NCI-H748 (cell line): ENCODE data around the gene MATN1.
"Not testable (repeated sequence)": the region's sequence is repeated elsewhere in the genome, so short reads cannot be mapped to it uniquely, and the experiment has no call there.

ENCODE experiments used
- DNase-seq: peaks from one replicate; lab custom pipeline; 2025; ENCODE audit not compliant: unreplicated experiment; lab: John Stamatoyannopoulos, UW

The MATN1 gene

DNA sequence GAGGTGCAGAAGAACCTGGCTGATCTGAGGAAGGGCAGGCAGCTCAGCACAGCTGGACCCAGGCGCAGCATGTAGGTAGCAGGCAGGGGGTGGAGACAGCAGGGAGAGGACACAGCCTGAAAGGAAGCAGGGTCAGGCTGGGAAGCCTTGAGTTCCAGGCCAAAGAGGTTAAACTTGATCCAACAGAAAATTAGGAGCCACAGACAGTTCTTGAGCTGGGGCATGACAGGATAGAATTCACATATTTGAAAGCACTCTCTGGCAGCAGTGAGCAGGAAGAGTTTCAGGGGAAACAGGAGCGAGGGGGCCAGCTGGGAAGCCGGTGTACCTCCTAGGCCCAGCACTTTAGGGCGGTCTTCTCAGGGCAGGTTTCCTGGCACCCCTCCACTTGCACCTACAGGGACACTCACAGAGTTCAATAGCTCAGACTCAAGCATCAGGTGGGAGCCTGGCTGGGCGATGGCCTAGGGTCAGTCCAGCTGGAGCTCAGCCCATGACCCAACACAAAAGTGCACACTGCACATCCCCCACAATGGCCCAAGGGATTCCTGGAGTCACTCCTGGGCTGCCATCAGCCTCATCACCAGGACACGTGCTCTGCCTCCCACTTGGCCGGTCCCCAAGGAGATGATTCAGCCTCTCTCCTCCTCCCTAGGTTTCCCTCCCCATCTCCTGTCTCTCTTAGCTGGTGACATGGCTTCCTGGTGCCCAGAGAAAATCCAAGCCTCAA, 22.7 kb downstream of the MATN1 start:
- no peak for DNase-seq

DNA sequence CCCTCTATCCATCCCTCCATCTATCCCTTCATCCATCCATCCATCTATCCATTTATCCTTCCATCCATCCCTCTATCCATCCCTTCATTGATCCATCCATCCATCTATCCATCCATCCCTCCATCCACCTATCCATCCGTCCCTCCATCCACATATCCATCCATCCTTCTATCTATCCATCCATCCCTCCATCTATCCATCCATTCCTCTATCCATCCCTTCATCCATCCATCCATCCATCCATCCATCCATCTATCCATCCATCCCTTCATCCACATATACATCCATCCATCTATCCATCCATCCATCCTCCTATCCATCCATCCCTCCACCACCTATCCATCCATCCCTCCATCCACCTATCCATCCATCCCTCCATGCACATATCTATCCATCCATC, 23.6 kb downstream of the MATN1 start:
- DNase-seq = no peak

DNA sequence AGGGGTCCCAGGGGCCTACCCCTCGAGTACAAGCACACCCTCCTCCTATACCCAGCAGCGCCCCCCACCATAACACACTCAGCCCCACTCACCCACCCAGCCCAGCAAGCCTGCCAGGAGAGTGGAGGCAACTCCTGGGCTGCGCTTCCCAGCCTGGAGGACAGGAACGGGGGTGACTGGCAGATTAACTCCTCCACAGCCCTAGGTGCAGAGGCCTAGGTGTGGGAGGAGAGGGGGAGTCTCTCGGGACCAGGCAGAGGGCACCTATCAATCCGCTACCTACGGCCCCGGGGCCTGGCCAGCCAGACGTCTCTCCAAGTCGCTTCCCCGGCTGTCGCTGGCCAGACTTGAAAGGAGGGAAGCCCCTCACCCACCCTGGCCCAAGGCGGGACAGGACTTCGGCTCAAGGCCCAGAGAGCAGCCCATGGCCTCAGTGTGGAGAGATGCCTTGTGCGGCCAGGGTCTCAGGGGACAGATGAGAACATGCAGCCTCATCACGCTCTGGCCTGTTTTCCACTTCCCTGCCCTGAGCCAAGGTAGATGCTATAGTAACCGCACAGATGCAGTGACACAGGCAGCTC, 24.9 kb downstream of the MATN1 start:
- DNase-seq = no peak

DNA sequence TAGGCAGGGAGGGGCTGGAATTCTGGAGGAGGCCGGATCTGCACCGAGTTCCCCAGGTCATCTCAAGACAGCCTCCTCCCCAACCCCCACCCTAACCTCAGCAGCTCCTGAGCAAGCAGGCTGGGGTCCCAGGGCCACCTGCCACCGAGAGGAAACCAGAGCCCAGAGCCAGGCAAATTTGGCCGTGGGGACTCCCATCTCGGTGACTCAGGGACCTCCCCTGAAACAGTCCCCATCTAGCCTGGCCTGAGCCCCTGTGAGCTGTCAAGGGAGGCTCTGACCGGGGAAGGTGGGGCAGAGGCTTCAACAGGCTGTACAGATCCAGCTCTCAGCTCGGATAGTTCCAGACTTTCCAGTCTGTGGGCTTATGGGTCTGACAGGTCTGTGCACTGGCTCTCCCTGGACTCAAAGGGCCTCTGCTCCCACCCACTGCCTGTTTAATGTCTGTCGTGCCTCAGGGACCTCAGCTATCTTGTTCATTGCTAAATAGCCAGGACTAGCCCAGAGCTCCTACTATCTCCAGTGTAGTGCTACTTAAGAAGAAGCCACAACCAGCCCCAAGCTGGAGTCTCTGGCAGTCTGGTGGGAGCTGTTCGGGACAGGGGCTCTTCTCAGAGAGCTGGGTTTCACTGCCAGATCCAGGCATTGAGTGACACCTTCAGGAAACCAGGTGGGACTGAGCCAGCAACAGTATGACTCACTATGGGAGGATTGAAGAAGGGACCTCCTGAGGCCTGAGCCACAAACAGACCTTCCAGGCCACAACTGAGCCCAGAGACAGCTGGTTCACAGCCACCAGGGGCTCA, 25.6 kb downstream of the MATN1 start:
- no peak for DNase-seq

DNA sequence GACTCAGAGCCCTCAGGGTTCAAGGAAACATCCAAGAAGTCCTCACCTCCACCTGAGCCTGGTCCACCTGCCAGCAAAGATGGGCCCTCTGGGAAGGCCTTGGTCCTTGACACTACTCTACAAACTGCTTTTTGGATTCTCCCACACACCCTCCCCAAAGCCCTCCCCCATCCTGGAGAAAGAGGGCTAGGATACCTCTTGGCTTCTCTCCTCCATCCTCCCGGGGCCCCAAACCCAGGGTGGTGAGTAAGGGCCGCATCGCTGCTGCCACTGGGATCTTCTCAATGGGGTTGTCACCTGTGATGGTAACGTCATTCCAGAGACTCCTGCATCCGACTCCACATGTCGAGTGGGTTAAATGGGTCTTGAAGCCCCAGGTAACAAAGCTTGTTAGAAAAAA, 26.6 kb downstream of the MATN1 start:
- DNase-seq = no peak

DNA sequence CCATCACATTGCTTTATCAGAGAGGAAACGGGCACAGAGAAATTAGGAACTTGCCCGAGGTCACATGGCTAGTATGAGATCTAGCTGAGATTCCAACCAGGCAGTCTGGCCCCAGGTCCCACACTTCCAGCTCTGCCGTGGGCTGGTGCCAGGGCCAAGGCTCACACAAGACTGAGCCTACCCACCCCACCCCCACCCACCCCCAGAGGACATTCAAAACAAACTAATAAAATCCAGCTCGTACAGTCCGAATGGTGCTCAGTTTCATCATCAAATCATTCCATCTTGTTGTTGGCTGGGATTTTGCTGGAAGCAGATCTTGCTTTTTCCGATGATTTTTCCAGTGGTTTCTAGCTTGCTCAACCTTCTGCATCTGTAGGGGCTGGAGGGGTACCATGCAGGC, 27.9 kb downstream of the MATN1 start:
- no peak for DNase-seq

DNA sequence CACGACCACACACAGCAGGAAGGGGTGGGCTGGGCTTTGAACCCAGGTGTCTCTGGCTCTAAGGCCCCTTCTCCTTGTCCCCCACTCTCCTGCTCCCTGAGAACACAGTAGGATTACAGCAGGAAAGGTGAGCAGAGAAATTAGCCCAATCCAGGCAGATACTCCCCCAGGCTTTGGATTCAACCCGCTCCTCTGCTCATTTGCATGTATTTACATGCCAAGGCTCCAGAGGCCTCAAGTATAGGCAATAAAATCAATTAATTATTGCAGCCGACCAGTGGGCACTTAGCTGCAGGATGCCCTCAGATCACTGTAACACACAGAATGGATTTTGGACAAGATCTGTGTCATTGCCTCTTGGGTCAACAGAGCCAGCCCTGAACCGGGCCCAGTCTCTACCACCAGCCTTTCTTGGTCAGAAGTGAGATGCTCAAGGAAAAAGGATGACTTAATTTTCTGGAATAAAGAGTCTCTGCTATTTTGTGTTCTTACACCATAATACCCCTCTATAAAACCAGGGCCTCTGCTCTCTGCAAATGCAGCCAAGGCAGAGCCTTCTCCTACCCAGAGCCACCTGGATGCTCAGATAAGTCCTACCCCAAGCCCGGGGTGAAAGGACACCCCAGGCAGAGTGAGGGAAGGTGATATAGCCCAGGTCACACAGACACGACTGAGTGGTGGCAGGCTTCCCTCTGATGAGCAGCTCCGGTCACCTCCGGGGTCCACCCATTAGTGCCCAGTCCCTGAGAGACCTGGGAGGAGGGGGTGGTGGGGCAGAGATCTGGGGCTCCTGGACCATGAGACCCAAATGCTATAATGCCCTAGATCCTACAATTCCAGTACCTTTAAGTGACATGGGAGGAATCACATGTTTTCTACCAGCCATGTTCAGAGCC, 28.9 kb downstream of the MATN1 start:
- no peak for DNase-seq

DNA sequence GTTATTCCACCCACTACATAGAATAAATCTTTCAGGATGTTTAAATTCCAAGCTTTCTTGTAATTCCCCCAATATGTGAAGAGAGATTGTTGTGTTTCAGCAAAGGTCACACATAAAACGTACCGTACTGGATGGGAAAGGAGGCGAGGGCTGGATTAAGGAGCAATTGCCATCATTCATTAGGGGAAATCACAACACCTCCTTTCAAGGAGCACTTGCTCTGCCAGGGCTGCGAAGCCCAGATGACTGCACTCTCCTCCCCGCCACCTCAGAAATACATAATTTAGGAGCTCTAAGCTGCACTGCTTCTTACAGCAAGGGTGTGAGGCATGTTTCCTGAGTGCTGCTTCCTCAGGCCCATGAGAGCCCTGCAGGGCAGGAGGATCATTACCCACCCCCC, 29.6 kb downstream of the MATN1 start:
- DNase-seq = no peak

DNA sequence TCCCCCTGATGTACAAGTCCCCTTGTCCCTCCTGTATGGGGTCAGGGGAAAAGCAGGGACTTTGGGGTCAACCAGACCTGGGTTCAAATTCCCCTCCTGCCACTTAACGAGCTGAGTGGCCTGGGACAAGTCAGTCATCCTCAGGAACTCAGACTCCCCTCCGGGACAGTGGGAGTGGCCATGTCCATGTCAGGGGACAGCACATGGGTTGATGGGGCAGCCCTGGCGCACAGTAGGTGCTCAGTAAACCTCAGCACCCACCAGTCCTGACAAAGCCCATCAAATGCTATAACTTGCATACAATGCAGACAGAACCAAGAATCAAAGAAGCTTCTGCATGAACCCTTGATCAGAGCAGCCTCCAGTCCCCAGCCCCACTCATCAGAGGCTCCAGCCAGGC, 30.0 kb downstream of the MATN1 start:
- DNase-seq = no peak

DNA sequence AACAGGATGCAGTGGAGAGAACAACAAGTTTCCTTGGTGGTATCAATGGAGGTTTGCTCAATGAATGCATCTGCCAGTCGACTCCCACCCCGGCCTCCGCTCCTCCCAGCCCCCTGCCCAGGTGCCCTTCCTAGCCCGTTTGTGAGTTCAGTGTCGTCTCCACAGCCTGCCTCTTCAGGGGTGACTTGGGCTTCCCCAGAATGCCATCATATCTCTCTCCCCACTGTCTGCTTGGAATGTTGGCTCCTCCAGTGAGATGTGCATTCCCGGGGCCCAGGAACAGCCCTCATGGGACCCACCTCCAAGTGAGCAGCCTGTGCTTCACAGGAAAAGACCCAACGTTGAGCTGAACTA, 30.5 kb downstream of the MATN1 start:
- no peak for DNase-seq

DNA sequence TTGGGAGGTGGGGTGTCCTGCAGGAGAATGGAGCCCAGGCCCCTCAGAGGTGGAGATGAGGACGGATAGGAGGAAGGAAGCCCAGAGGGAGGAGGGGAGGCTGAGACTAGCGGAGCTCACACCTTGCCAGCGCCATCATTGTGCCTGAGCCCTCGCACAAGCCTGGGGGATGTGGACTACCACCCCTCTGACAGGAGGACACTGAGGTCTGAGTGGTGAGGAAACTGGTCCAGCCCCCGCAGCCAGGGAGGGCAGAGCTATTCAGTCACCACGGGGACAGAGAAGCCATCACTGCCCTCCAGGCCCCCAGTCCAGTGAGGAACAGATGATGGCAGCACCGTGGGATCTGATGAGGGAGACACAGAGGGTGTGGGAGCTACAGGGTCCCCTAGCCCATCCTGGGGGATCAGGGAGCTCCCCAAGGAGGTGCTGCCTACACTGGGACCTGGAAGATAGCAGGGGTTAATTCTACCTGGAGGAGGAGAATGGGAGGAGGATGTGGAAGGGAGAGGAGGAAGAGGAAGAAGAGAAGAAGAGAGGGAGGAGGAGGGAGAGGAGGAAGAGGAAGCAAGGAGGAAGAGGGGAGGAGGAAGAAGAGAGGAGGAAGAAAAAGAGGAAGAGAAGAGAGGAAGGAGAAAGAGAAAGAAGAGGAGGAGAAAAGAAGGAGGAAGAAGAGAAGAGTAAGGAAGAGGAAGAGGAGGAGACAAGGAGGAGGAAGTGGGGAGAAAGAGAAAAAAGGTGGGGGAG, 31.0 kb downstream of the MATN1 start:
- no peak for DNase-seq

DNA sequence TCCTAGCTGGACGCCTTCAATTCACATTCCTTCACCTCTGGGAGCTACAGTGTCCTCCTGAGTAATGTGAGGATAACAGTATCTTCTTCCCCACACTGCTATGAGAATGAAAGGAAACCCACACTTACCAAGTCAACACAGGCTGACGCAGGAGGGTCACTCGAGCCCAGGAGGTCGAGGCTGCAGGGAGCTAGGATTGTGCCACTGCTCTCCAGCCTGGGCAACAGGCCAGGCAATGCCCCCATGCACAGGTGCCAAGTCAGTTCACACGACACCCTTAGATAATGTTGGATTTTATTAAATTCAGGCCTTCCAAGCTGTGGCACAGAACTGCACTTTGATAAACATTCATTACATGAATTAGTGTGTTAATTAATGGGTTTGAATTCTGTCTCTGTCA, 31.9 kb downstream of the MATN1 start:
- no peak for DNase-seq

DNA sequence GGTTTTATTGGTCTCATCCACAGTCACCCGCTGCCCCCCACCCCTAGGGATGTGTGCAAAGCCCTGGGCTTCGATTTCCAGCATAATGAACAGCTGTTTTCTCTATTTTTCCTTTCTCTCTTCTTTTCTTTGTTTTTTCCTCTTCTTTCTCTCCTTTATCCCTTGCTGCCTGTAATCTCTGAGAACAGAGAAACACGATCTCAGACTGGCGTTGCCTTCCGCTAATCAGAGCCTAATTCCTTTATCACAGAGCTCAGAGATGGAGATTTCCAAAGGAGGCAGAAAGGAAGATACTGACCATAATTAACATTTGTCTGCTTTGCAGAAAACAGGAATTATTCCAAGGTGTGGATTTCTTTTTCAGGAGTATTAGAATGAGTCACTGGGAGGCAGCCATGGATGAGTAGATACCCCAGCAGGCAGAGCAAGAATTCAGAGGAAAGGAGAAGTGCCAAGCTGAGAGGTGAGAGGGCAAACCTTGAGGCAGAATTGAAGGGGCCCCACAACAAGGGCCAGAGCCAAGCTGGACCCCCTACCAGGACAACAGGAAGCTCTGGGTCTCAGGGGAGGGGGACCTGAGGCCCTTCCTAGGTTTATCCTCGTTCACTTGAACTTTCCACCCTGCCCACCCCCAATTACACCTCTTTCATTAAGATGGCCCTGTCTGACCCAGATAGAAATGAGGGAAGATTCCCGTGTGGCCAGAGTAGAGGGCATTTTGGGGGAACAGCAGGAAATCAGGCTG, 33.3 kb downstream of the MATN1 start:
- DNase-seq = no peak

DNA sequence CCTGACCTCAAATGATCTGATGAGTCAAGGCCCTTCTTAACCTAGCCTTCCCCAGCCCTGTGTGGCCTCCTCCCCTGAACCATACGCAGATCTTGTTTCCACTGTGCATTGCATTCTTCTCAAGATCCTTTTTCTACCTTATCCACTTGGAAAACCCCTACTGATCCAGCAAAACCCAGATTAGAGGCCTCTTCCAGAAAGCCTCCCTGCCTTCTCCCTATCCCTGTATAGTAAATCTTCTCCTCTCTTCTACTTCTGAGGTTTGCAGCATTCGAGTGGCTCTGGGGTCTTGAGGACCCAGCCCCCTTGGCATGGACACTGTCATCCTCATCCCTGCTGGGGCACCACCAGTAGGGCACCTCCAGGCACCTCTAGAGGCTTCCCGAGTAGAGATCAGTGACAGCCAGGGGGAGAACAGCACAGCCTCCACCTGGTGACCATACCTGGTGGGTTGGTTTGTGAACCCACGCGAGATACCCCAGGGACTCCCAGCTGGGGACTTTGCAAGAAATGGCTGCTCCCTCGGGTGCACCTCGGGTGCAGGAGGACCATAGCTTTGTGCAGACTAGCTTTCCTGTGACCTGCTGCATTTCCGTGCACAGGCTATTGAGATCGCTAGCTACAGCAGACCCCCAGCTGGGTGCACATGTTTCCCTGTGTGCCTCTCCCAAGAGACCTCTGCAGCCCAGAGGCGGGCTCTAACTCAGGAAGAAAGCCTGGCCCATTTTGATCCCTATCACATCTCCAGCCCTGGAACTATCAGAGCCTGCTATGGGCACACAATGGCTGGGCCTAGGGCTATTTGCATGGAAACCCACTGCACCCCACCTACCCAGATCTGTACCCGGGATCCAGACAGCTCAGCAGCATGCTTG, 34.2 kb downstream of the MATN1 start:
- no peak for DNase-seq

DNA sequence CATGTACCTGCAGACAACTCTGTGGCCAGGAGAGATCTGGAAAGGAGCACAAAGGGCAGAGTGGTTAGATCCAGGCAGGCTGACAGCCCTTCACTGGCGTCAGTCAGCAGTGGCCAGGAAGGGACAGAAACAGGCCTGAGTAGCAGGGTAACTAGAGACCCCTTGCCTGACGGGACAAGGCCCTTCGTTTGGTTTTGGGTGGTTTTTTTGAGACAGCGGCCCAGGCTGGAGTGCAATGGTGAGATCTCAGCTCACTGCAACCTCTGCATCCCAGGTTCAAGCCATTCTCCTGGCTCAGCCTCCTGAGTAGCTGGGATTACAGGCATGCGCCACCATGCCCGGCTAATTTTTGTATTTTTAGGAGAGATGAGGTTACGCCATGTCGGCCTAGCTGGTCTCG, 34.9 kb downstream of the MATN1 start:
- not testable (repeated sequence) for DNase-seq

DNA sequence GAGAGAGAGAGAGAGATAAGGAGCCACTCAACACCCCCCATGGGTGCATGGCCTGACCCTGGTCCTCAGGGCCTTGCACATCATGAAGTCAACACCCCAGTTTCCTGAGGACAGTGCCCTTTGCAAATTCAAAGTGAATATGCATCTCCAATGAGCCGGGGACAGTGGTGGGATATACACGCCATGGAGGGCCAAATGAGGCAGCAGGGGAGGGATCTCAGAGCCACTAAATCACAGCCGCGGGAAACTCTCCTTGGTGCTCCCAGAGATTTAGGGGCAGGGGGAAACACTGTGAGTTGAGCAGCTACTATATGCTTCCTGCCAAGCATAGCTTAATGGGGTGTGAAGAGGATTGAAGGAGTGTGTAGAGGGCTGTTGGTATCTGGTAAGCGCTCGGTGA, 35.5 kb downstream of the MATN1 start:
- DNase-seq = no peak

DNA sequence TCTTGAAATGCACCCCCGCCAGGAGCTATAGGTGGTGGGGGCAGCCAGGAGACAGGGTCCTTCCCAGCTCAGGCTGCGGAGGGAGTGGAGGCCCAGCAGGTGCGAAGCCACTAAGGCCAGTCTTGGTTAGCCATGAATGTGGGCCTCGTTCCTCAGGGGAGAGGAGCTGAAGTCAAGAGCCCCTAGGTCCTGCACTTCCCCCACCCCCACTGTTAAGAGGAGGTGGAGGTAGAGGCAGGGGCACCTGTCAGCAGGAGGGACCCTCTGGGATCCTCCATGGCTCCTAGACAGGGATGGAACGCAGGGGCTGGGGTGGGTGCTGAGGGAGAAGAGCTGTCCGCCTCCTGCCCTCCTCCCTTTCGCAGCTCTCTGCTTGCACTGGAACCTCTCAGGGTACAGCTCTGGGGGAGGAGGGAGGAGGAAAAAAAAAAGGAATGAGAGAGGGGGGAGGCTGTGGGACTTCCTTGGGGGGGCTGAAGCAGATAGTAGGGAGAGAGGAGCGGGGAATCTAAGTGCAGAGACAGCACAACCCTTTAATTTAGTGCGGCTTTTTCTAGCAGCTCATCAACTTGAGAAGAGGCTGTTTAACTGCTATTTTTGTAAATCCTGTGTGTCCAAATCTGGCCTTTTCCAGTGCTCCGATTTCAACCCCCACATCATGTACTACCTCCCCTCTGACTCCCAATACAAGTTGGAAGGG, 37.0 kb downstream of the MATN1 start:
- DNase-seq = no peak

DNA sequence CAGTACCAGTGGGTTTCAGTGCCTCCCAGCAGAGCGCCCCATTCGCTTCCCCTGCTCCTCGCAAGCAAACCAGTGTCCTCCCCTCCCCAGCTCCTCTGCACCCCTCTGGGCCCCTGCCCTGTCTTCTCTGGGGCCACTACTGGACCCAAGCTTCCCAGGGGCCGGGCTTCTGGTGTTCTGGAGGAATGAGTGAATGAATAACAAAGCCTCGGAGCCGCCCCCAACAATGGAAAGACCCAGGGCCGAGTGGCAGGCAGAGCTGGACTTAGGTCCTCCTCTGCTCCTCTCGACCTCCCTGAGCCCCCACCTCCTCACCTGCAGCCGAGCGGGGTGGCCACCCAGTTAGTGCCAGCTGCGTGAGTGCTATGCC, 37.6 kb downstream of the MATN1 start:
- no peak for DNase-seq
